Measurements from ENCODE around the gene ESR1.
"Not testable (repeated sequence)": the region's sequence is repeated elsewhere in the genome, so short reads cannot be mapped to it uniquely, and the experiment has no call there.

ESR1 gene

GRCh38 chr6:151814614-151815013 is 7.1 kb downstream of the ESR1 start:
- no peak for DNase-seq

GRCh38 chr6:151822252-151823111 is 15.0 kb downstream of the ESR1 start:
- no peak for DNase-seq

GRCh38 chr6:151826517-151827142 is 19.1 kb downstream of the ESR1 start:
- no peak for DNase-seq

DNA sequence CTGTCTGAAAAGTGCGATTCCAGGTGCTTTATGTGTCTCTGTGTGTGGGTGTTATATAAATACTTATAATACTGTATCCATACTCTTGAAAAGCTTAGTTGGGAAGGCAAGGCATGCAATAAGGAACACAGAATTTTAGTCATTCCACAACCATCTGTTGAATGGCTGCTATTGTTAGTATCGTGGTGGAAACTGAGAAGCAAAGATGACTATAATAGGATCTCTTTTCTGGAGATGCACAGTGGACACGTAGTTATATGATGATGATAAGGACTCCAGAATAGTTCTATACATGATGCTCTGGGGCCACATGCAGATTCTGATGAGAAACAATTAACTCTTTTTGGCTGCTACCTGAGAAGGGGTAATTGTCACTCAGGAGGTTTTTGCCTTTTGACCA is 25.2 kb downstream of the ESR1 start:
- no peak for DNase-seq

GRCh38 chr6:151835396-151835795 is 27.9 kb downstream of the ESR1 start:
- no peak for DNase-seq

GRCh38 chr6:151837223-151837622 is 29.7 kb downstream of the ESR1 start:
- DNase-seq, result no peak

DNA sequence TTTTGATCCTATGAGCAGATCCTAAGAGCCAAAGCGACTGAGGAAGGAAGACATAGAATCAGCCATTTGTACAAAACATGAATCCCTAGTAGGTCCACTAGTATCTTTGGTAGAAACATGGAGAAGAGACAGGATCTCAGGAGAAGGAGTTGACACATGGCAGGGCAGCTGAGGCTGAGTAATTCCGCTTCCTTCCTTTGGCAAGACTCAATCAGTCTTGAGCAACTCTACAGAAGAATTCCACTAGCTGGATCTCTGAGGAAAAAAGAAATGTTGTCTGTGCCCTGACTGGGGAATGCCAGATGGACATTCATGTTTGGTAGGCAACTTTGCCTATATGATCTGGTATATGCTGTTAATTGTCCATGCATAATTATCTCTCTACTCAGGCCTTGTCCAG is 35.3 kb downstream of the ESR1 start:
- DNase-seq, result no peak

DNA sequence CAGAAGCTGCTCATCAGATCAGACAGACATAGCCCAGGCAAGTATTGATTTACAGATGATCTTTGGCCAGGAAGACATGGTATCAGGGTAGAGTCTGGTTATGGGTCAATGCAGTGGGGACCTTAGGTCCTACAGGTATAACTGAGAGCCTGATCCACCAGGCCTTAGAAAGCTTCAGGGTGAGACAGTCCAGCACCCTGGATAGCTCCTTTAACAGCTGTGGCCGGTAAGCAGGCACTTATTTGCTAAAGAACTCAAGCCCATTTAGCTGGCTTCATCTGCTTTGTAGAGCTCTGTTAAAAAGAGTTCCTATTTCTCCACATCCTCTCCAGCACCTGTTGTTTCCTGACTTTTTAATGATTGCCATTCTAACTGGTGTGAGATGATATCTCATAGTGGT is 39.6 kb downstream of the ESR1 start:
- DNase-seq, result no peak

GRCh38 chr6:151850479-151851003 is 43.1 kb downstream of the ESR1 start:
- DNase-seq, result no peak

GRCh38 chr6:151858294-151858693 is 50.8 kb downstream of the ESR1 start:
- no peak for DNase-seq

DNA sequence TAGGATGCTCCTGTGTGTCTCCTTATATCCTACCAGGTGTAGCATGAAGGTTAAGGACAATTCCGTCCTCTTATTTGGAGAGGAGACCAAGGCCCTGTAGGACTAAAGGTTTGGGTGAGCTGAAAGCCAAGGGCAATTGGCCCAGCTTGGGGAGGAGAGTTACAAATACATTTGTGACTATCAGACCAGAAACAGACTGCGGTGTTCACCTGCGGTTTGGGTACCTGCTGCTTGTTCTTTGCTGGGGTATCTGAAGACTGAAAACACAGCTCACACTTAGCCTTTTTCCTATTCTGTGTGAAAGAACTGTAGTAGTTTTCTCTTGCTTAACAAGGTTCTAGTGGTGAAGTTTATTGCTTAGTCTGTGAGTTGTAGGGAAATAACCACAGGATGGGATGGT is 55.0 kb downstream of the ESR1 start:
- DNase-seq, result no peak

GRCh38 chr6:151867361-151867869 is 59.9 kb downstream of the ESR1 start:
- not testable (repeated sequence) for DNase-seq

- no peak for DNase-seq
These were observed 61.9 kb downstream of the ESR1 start for GRCh38 chr6:151869345-151869744.

- no peak for DNase-seq
These were observed 62.3 kb downstream of the ESR1 start for GRCh38 chr6:151869787-151870186.

GRCh38 chr6:151870375-151870774 is 62.9 kb downstream of the ESR1 start:
- DNase-seq, result no peak

- no peak for DNase-seq
These were observed 68.0 kb downstream of the ESR1 start for GRCh38 chr6:151875524-151875923.

- DNase-seq, result no peak
These were observed 68.6 kb downstream of the ESR1 start for GRCh38 chr6:151876122-151876521.

GRCh38 chr6:151877458-151877857 is 70.0 kb downstream of the ESR1 start:
- no peak for DNase-seq

GRCh38 chr6:151881231-151881630 is 73.7 kb downstream of the ESR1 start:
- no peak for DNase-seq

GRCh38 chr6:151882206-151882605 is 74.7 kb downstream of the ESR1 start:
- DNase-seq, result no peak

- DNase-seq, result no peak
These were observed 77.8 kb downstream of the ESR1 start for GRCh38 chr6:151885234-151885633.

GRCh38 chr6:151891524-151891923 is 84.0 kb downstream of the ESR1 start:
- DNase-seq, result no peak

- DNase-seq, result not testable (repeated sequence)
These were observed 86.9 kb downstream of the ESR1 start for GRCh38 chr6:151894426-151894825.

GRCh38 chr6:151899221-151899620 is 91.7 kb downstream of the ESR1 start:
- not testable (repeated sequence) for DNase-seq
